ENCODE data around the gene PPP6R2.

Gene PPP6R2

DNA sequence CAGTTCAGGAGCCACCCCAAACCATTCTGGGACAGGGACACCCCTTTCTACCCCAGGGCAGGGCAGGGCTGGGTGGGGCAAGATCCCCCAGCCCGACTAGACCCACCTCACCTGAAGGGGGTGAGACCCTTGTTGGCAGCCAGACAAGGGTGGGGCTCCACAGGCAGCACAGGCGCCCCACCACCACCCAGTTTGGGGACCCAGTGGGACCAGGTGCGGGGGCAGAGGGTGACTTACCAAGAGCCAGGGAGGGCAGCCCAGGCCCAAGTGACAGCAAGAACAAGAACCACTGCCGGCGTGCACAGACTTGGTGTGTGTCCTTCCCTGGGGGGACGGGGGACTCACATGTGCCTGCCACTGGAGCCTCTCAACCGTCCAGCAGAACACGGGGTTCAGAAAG lies 140.4 kb downstream of the PPP6R2 start:
- DNase-seq (ENCODE audit: low read depth, low spot score), result no peak

DNA sequence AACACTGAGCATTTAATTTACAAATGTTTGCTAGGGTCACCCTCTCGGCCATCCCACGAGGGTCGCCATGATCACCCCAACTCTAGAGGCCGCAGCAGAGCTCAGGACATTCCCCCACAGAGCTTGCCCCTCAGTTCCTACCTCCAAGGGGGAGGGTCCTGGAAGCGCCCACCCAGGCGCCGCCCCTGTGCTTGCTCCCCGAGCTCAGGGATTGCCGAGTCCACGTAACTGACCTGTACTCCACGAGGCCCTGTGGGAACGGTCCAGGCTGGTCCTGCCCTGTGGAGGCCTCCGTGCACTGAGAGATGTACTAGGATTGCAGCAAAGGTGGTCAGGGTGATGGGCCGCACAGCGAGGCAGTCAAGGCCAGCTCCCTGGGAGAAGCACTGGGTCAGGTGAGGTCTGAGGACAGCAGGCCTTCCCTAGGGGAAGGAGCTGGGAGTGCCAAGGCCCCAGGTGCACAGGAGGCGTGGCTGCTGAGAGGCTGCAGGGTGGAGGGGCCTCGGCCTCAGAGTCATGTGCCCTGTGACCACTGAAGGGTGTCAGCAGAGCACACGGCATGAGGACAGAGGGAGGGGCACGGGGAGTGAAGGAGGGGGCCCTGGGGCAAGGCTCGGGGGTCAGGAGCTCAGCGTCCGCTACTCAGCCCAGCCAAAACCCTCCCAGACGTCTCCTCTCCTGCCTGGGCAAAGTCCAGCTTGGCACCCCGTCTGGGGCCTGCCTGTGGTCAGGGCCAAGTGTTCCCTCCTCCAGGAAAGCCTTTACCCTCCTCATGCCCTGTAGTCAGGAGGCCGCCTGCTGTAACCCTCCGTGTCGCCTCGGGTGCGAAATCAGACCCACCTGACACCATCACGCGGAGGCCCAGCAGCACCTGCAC lies 141.1 kb downstream of the PPP6R2 start:
- no peak for DNase-seq (ENCODE audit: low read depth, low spot score)

DNA sequence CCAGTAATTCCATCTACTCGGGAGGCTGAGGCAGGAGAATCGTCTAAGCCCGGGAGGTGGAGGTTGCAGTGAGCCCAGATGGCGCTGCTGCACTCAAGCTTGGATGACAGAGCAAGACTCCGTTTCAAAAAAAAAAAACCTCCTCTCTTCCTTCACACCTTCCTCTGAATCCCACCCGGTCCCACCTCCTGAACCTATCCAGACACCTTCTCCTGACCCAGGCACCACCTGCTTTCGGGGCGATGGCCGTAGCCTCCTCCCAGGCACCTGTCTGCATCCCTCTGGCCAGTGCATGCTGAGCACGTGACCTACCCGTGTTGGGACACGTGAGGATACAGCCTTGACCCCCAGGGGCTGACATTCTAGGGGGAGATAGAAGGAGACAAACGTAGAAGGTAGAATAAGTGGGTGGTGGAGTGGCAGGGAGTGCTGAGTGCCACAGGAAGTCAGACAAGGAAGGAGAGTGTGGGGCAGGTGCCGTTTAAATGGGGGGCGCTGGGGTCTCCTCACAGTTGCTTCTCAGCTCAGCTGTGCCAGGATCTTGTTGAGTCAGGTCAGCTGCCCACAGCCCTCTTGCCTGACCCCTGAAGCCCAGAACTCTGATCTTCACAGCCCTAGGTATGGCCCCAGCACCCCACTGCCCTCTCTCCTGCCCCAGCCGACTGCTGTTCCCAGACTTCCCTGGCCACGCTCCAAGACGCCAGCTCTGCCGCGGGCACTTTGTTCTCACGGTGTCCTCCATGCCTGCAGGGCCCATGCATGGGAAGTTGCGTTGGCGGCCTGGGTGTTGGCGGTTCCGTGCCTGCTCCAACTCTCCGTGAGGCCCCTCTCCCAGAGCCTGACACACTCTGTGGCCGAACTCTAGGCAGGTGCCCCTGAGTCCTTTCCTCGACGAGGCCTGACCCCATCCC lies 142.3 kb downstream of the PPP6R2 start:
- DNase-seq (ENCODE audit: low read depth, low spot score), result no peak

DNA sequence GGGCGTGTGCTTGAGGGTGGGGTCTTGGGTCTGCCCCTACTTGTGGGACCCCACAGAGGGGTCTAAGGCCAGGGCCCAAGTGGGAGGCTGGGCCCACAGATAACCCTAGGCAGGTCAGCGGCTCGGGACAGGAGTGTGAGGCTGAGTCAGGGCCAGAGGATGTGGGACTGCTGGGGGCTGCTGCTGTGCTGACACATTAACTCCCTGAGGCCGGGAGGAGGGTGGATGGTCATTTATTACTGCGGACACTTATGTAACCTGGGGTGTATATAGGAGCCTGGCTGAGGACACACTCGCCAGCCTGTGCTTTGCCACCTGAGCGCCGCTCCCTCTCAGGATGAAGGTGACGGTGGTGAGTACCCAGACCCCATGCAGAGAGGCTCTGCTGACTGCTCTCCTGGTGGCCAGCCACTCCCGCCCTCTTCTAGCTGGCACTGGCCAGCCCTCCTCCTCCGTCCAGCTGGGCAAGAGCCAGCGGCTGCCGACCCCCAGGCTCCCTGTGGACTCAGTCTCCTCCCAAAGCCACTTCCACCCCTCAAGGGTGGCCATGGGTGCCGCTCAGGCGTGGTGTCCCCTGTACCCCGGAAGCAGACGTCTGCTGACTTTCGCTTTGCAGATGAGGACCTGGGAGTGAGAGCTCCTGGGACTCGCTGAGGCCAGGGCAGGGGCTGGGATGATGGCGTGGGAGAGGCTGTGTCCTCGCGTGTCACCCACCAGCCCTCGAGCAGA lies 143.6 kb downstream of the PPP6R2 start, which contains the start of gene MIOX:
TSS of gene MIOX (plus strand) at position 299 of the 729 bp plus-strand sequence. CDS start at position 338, 39 bp downstream.
- no peak for DNase-seq (ENCODE audit: low read depth, low spot score)

DNA sequence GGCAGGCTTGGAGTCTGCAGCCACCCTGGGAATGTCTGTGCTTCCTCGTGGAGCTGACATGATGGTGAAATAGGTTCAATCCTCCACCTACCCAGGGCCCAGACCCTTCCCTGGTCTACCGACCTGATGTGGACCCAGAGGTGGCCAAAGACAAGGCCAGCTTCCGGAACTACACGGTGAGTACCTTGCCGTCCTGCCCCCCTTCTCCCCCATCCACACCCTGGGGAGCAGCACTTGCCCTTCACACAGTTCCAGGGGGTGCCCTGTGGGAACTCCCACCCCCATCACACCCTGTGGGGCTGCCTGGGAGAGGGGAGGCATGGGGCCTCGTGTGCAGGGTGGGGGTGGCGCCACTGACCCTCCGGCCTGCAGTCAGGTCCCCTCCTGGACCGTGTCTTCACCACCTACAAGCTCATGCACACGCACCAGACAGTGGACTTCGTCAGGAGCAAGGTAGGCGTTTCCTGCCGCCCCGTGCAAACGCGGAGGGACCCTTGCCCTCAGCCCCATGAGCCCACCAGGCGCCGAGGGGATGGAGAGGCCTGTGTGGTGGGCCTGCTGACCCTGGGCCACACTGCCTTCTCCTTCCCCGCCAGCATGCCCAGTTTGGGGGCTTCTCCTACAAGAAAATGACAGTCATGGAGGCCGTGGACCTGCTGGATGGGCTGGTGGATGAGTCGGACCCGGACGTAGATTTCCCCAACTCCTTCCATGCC lies 144.3 kb downstream of the PPP6R2 start:
- no peak for DNase-seq (ENCODE audit: low read depth, low spot score)

DNA sequence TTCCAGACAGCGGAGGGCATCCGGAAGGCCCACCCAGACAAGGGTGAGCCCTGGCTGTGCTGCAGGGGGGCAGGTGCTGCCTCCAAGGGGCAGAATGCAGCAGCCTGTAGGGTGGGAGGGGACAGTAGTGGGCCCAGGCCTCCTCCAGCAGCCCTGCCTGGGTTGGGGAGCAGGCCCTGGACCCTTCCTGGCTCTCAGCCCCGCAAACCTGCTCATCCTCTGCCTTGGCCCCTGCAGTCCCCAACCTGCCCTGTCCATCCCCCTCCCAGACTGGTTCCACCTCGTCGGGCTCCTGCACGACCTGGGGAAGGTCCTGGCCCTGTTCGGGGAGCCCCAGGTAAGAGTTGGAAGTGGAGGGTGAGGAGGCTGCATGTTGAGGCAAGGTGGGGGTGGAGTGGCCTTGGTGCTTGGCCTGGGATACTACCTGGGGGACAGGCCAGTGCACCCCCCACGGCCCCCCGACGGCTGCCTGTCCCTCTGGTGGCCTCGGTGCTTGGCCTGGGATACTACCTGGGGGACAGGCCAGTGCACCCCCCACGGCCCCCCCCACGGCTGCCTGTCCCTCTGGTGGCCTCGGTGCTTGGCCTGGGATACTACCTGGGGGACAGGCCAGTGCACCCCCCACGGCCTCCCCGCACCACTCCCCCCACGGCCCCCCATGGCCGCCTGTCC lies 145.0 kb downstream of the PPP6R2 start:
- DNase-seq (ENCODE audit: low read depth, low spot score), result no peak

DNA sequence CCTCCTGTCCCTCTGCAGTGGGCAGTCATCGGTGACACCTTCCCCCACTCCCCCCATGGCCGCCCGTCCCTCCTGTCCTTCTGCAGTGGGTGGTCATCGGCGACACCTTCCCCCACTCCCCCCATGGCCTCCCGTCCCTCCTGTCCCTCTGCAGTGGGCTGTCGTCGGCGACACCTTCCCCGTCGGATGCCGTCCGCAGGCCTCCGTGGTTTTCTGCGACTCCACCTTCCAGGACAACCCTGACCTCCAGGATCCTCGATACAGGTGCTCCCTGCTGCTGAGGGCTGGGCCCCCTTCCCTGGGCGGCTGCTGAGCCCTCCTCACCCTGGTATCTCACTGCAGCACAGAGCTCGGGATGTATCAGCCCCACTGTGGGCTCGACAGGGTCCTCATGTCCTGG lies 145.8 kb downstream of the PPP6R2 start:
- no peak for DNase-seq (ENCODE audit: low read depth, low spot score)

DNA sequence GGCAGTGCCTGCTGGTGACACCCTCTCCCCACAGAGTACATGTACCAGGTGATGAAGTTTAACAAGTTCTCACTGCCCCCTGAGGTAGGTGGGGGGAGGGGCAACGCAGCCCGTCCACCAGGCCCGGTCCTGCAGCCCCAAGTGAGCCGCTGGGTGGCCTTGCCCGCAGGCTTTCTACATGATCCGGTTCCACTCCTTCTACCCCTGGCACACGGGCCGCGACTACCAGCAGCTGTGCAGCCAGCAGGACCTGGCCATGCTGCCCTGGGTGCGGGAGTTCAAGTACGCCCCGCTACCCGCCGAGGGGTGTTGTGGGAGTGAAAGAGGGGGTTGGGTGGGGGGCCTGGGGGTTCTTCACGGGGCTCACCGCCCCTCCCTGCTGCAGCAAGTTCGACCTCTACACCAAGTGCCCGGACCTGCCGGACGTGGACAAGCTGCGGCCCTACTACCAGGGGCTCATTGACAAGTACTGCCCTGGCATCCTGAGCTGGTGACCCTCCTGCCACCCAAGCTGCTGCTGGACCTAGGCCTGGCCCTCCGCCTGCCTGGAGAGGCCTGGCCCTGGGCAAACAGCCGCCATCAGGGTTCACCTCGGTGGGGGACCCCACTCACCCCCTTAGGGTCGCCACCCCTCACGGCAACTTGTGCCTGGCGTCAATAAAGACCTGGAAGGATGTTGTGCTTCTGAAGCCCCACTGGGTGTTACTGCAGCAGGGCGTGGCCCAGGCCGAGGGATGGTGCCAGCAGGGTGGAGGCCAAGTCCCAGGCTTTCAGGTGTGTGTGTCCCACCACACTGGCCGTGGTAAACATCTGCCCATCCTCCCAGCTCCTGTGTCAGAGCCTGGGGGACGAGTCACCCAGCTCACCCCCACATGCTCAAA lies 146.5 kb downstream of the PPP6R2 start:
- DNase-seq (ENCODE audit: low read depth, low spot score), result no peak

DNA sequence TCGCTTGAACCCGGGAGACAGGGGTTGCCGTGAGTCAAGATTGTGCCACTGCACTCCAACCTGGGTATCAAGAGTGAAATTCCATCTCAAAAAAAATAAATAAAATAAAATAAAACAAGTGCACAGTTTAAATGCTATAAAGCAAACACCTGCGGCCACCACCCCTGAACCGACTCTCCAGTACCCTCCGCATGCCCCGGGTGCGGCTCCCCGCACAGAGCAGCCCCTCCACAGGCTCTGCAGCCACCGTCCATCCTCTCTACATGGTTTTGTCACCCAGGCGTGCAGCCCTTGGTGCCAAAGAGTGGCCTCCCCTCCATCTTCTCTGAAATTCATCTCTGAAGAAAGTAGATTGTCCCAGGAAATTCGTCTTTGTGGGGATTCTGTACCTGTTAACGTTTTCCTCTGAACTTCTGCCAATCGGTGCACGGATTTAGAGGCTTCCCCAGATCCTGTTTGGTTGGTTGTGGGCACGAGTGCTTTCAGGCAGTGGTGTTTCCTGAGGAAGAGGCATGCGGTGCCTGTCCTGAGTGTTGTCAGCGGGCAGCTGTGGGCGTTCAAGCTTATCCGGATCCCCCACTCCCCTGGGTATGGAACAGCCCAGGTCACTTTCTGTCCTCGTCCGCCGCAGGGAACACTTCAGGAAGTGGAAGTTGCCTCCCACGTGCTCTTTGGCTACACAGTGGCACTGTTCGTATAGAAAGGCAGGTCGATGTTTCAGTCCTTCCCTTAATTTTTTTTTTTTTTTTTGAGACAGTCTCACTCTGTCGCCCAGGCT lies 147.6 kb downstream of the PPP6R2 start:
- DNase-seq (ENCODE audit: low read depth, low spot score), result no peak

All from ELF-1 (cell line).